SK-N-SH treated with all-trans-retinoic acid at 6 μM for 48 hours (cell line): Measurements from ENCODE around the gene CACTIN.

Experiments
- ATAC-seq: fragments of 200-7000 bp; cut with Tn5 transposase; 3 replicates; pipeline ENCODE4 v1.9.1; 2020; ENCODE audit warnings: mild to moderate bottlenecking, moderate library complexity
- ARNTL ChIP-seq: fragments of 450-650 bp; formaldehyde crosslinking; IDR thresholded peaks from 2 replicates; pipeline ENCODE4 v1.5.0; 2020; ENCODE audit warnings: low read depth, mild to moderate bottlenecking, moderate library complexity, borderline replicate concordance
- CREB5 ChIP-seq: fragments of 250-450 bp; sonication (Bioruptor Pico); IDR thresholded peaks from 2 replicates; pipeline ENCODE4 v1.5.1; 2020; ENCODE audit warnings: low read depth, mild to moderate bottlenecking, moderate library complexity
- CSDC2 ChIP-seq: fragments of 250-450 bp; sonication (Bioruptor Pico); IDR thresholded peaks from 2 replicates; pipeline ENCODE4 v1.5.0; 2020; ENCODE audit warnings: mild to moderate bottlenecking, moderate library complexity
- CSRNP3 ChIP-seq: fragments of 250-450 bp; sonication (Bioruptor Pico); IDR thresholded peaks from 2 replicates; pipeline ENCODE4 v1.5.1; 2021; ENCODE audit warnings: mild to moderate bottlenecking, moderate library complexity
- ESRRG ChIP-seq: fragments of 250-450 bp; sonication (Bioruptor Pico); IDR thresholded peaks from 2 replicates; pipeline ENCODE4 v1.6.1; 2021; ENCODE audit warnings: mild to moderate bottlenecking
- GLIS3 ChIP-seq: fragments of 250-450 bp; sonication (Bioruptor Pico); IDR thresholded peaks from 2 replicates; pipeline ENCODE4 v1.5.0; 2020; ENCODE audit warnings: mild to moderate bottlenecking, moderate library complexity
- ISL1 ChIP-seq: fragments of 250-450 bp; sonication (Bioruptor Pico); IDR thresholded peaks from 2 replicates; pipeline ENCODE4 v2.1.2; 2022; ENCODE audit warnings: mild to moderate bottlenecking, moderate library complexity
- OSR1 ChIP-seq: fragments of 250-450 bp; sonication (Bioruptor Pico); IDR thresholded peaks from 2 replicates; pipeline ENCODE4 v1.8.0; 2022; ENCODE audit warnings: moderate library complexity, mild to moderate bottlenecking, inconsistent platforms
- PPARA ChIP-seq: fragments of 250-450 bp; sonication (Bioruptor Pico); IDR thresholded peaks from 2 replicates; pipeline ENCODE4 v1.5.0; 2020; ENCODE audit warnings: mild to moderate bottlenecking, borderline replicate concordance
- RARB ChIP-seq: fragments of 250-450 bp; sonication (Bioruptor Pico); IDR thresholded peaks from 2 replicates; pipeline ENCODE4 v1.8.0; 2021; ENCODE audit warnings: mild to moderate bottlenecking, moderate library complexity
- SNAI2 ChIP-seq: fragments of 250-450 bp; sonication (Bioruptor Pico); IDR thresholded peaks from 2 replicates; pipeline ENCODE4 v1.5.0; 2020; ENCODE audit warnings: mild to moderate bottlenecking, moderate library complexity
- TCF4 ChIP-seq: fragments of 250-450 bp; sonication (Bioruptor Pico); IDR thresholded peaks from 2 replicates; pipeline ENCODE4 v1.8.0; 2021; ENCODE audit warnings: mild to moderate bottlenecking, moderate library complexity, borderline replicate concordance
- TOX ChIP-seq: fragments of 250-450 bp; sonication (Bioruptor Pico); IDR thresholded peaks from 2 replicates; pipeline ENCODE4 v1.8.0; 2021; ENCODE audit warnings: mild to moderate bottlenecking, moderate library complexity, borderline replicate concordance
- ZC3H10 ChIP-seq: fragments of 250-450 bp; sonication (Bioruptor Pico); IDR thresholded peaks from 2 replicates; pipeline ENCODE4 v1.5.1; 2021; ENCODE audit warnings: mild to moderate bottlenecking, moderate library complexity
- ZFP3 ChIP-seq: fragments of 250-450 bp; sonication (Bioruptor Pico); IDR thresholded peaks from 2 replicates; pipeline ENCODE4 v1.5.0; 2020; ENCODE audit warnings: mild to moderate bottlenecking, moderate library complexity
- ZFP30 ChIP-seq: fragments of 450-650 bp; formaldehyde crosslinking; IDR thresholded peaks from 2 replicates; pipeline ENCODE4 v1.5.0; 2022; ENCODE audit warnings: mild to moderate bottlenecking, moderate library complexity
- ZNF565 ChIP-seq: fragments of 450-650 bp; formaldehyde crosslinking; conservative IDR thresholded peaks from 2 replicates; pipeline ENCODE4 v1.5.0; 2020; ENCODE audit warnings: low read depth, mild to moderate bottlenecking, moderate library complexity
- ZNF70 ChIP-seq: fragments of 450-650 bp; formaldehyde crosslinking; IDR thresholded peaks from 2 replicates; pipeline ENCODE4 v1.5.0; 2020; ENCODE audit warnings: mild to moderate bottlenecking, moderate library complexity
- TF ChIP-seq, protein P1 (sequence below): fragments of 250-450 bp; sonication (Bioruptor Pico); IDR thresholded peaks from 2 replicates; pipeline ENCODE4 v1.8.0; 2020; ENCODE audit warnings: mild to moderate bottlenecking, moderate library complexity, borderline replicate concordance
- TF ChIP-seq, protein P2 (sequence below): fragments of 250-450 bp; sonication (Bioruptor Pico); IDR thresholded peaks from 2 replicates; pipeline ENCODE4 v1.5.0; 2020; ENCODE audit warnings: mild to moderate bottlenecking, moderate library complexity

Gene CACTIN

GRCh38 chr19:3609779-3610719, 16.5 kb downstream of the CACTIN start:
- no peak for ATAC-seq

DNA sequence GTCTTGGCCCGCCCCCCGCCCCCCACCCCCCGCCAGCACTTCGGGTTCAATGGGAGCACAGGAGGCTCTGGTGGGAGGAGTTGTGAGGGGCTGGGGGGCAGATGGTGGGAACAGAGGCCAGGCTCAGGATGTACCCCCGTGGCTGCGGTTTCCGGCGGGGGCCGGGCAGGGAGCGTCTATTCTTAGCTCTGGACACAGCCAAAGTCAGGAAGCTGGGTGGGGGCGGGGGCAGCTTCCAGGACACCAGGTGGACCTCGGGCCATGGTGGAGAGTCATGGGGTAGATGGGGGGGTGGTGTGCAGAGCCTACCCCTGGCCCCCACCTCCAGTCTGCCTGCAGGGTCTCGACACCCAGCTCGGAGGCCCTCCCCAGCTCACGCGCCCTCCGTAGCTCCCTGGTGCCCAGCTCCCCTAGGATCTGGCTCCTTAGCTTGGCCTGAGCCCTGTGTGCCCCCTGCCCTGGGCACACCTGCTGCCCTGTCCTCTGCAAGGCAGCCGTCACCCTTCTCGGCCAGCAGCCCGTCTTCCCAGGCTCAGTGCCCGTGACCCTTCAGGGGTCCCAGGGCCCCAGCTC, 17.8 kb downstream of the CACTIN start:
- TF ChIP-seq SNAI2 (no peak), TOX (CRISPR knock-in tag) (no peak), CSDC2 (CRISPR knock-in tag) (no peak), ISL1 (CRISPR knock-in tag) (no peak), RARB (CRISPR knock-in tag) (no peak)
- ATAC-seq: no peak

More at GRCh38 chr19:3609779-3610719, 16.5 kb downstream of the CACTIN start:
- TF ChIP-seq ESRRG (CRISPR knock-in tag) (no peak), OSR1 (no peak), PPARA (CRISPR knock-in tag) (no peak), ZNF70 (CRISPR knock-in tag) (no peak), TCF4 (CRISPR knock-in tag) (no peak), ARNTL (CRISPR knock-in tag) (no peak), ZFP30 (CRISPR knock-in tag) (no peak), GLIS3 (CRISPR knock-in tag) (no peak), ISL1 (CRISPR knock-in tag) (no peak), ZFP3 (no peak), ZNF565 (CRISPR knock-in tag) (no peak), CSRNP3 (CRISPR knock-in tag) (no peak), ZC3H10 (CRISPR knock-in tag) (no peak), SNAI2 (no peak)
- TF ChIP-seq, protein P1, sequence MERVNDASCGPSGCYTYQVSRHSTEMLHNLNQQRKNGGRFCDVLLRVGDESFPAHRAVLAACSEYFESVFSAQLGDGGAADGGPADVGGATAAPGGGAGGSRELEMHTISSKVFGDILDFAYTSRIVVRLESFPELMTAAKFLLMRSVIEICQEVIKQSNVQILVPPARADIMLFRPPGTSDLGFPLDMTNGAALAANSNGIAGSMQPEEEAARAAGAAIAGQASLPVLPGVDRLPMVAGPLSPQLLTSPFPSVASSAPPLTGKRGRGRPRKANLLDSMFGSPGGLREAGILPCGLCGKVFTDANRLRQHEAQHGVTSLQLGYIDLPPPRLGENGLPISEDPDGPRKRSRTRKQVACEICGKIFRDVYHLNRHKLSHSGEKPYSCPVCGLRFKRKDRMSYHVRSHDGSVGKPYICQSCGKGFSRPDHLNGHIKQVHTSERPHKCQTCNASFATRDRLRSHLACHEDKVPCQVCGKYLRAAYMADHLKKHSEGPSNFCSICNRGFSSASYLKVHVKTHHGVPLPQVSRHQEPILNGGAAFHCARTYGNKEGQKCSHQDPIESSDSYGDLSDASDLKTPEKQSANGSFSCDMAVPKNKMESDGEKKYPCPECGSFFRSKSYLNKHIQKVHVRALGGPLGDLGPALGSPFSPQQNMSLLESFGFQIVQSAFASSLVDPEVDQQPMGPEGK (CRISPR knock-in tag): no peak
- TF ChIP-seq, protein P2, sequence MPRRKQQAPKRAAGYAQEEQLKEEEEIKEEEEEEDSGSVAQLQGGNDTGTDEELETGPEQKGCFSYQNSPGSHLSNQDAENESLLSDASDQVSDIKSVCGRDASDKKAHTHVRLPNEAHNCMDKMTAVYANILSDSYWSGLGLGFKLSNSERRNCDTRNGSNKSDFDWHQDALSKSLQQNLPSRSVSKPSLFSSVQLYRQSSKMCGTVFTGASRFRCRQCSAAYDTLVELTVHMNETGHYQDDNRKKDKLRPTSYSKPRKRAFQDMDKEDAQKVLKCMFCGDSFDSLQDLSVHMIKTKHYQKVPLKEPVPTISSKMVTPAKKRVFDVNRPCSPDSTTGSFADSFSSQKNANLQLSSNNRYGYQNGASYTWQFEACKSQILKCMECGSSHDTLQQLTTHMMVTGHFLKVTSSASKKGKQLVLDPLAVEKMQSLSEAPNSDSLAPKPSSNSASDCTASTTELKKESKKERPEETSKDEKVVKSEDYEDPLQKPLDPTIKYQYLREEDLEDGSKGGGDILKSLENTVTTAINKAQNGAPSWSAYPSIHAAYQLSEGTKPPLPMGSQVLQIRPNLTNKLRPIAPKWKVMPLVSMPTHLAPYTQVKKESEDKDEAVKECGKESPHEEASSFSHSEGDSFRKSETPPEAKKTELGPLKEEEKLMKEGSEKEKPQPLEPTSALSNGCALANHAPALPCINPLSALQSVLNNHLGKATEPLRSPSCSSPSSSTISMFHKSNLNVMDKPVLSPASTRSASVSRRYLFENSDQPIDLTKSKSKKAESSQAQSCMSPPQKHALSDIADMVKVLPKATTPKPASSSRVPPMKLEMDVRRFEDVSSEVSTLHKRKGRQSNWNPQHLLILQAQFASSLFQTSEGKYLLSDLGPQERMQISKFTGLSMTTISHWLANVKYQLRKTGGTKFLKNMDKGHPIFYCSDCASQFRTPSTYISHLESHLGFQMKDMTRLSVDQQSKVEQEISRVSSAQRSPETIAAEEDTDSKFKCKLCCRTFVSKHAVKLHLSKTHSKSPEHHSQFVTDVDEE: no peak

GRCh38 chr19:3608079-3608641, 18.4 kb downstream of the CACTIN start:
- no peak for ATAC-seq
- TF ChIP-seq ZFP3 (peak; percentile 100), ARNTL (CRISPR knock-in tag) (no peak), CREB5 (CRISPR knock-in tag) (no peak)
